Stimulated activated CD4-positive, alpha-beta T cell treated with anti-CD3 and anti-CD28 coated beads, Interleukin-1b, Interleukin-23, amount 100 ng/mL, for 1 hour (primary cell): ENCODE results near the gene VAMP2.

ENCODE experiments used
- DNase-seq, 2 donors: peaks; one replicate each; pipeline ENCODE4 v3.0.0-alpha.2; 2020; ENCODE audit warnings: low read depth in 2 of 2

Gene VAMP2, protein sequence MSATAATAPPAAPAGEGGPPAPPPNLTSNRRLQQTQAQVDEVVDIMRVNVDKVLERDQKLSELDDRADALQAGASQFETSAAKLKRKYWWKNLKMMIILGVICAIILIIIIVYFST

DNA sequence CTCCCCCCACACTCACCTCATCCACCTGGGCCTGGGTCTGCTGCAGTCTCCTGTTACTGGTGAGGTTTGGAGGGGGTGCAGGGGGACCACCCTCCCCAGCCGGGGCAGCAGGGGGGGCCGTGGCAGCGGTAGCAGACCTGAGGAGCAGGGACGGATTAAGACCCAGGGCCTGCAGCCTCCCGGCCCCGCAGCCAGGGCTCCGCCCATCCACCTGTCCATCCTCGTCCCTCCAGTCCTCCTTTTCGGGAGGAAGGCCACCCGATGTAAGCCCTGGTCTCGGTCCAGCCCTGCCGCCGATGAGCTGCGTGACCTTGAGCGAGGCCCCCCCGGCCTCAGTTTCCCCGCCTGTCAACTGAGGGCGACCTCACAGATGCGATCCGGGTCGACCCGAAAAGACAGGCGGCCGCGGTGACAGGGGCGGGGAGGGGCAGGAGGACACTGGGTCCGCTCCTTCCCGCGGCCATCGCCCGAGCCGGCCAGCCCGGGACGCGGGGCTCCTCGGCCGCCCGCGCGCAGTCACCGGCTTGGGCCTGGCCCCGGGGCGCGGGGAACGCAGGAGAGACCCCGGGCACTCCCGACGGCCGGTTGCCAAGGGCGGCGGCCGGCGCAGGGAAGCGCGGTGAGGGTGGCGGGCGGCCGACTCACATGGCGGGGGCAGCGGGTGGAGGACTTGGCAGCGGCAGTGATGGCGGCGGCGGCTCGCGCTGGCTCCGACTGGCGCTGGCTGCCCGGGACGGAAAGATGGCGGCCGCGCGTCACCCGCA lies at the start of gene VAMP2:
VAMP2 (minus strand) TSS at position 716 of the 764 bp plus-strand sequence; CDS start at position 647, 69 bp downstream.
- peak; percentile 62 to 63 for DNase-seq

DNA sequence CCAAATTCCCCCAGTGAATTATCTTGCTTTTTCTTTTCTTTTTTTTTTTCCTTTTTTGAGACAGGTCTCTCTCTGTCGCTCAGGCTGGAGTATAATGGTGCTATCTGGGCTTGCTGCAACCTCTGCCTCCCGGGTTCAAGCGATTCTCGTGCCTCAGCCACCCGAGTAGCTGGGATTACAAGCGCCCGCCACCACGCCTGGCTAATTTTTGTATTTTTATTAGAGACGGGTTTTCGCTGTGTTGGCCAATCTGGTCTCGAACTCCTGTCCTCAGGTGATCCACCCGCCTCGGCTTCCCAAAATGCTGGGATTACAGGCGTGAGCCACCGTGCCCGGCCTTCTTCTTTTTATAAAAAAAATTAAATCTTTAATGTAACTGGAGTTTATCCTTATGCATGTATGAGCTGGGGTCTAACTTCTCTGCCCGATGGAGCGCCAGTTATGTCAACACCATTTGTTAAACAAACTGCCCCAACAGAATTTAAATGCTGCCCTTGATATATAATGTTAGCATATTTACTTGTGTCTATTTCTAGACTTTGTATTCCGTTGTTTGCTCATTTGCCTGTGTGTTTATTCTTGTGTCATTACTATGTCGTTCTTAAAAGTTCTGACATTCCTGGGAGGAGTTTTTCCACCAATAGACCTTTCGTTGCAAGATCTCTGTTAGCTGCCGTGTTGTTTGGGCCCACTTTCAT lies 48.2 kb upstream of the VAMP2 start:
- no peak for DNase-seq

DNA sequence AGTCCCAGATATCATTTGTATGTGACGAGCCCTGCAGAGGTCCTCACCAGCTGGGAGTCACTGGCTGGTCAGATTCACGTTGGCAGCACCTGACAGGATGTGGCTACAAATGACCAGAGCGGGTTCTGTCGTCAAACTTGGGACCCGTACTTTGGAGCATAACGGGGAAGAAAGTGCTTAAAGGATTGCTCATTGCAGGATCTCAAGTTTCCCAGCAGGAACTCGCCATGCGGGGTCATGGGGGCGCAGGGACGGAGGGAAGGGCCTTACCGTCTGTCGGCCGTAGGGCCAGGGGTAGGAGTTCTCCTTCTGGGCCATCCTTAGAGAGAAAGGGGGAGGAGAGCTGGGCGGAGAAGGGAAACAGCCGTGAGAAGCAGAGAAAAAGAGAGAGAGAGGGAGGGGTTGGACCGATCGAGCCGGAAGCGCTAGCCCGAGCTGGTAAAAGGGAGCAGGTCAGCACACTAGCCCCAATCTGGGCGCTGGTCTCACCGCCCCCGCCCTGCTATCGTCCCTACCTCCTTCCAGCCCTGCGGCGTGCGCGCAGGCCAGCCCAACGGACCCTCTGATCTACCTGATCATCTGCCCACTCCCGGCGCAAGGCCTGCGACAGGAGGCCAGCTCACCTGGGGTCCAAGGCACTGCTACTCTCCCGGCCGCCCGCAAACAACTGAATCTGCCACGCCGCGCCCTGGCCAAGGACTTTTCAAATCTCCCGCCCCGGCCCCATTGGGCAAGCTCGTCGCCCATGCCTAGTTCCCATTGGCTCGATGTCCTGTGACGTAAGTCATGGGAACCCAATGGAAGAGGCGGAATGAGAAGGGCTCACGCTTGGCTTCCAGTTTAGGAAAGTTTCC lies 47.4 kb upstream of the VAMP2 start, which contains the start of gene AURKB:
AURKB (minus strand) TSS at position 669 of the 854 bp plus-strand sequence; CDS start at position 318, 351 bp downstream.
- peak; percentile 80 for DNase-seq

DNA sequence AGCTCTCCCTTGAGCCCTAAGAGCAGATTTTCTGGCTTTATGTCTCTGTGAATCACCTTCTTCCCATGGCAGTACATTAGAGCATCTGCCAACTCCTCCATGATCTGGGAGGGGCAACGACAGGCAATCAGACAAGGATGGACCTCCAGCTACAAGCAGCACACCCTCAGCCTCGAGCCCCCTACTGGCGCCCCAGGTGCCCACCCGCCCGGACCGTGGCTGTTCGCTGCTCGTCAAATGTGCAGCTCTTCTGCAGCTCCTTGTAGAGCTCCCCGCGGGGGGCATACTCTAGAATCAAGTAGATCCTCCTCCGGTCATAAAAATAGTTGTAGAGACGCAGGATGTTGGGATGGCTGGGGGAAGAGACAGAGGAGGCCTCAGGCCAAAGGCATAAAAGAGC lies 43.8 kb upstream of the VAMP2 start:
- no peak for DNase-seq

DNA sequence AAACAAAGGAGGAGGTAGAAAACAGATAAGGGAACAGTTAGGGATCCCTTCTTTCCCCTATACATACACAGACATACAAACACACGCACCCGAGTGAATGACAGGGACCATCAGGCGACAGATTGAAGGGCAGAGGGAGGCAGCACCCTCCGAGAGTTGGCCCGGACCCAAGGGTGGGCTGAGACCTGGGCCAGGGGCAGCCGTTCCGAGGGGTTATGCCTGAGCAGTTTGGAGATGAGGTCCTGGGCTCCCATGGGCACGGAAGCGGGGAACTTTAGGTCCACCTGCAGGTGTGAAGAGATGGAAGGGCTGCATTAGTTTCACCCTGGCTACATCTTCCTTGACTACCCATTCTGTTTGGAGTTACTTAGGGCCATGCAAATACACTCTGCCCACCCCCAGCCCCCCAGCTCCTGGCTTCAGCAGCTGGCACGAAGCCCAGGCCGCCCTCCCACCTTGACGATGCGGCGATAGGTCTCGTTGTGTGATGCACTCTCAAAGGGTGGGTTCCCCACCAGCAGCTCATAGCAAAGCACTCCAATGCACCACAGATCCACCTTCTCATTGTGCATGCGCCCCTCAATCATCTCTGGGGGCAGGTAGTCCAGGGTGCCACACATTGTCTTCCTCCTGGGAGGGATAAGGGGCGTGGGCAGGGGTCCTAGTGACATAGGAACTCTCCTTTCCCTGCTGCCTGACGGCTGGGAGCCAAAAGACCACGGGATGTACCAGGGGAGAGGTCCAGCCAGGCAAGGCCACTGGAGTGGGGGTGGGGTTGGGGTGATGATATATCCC lies 42.2 kb upstream of the VAMP2 start:
- DNase-seq = no peak

DNA sequence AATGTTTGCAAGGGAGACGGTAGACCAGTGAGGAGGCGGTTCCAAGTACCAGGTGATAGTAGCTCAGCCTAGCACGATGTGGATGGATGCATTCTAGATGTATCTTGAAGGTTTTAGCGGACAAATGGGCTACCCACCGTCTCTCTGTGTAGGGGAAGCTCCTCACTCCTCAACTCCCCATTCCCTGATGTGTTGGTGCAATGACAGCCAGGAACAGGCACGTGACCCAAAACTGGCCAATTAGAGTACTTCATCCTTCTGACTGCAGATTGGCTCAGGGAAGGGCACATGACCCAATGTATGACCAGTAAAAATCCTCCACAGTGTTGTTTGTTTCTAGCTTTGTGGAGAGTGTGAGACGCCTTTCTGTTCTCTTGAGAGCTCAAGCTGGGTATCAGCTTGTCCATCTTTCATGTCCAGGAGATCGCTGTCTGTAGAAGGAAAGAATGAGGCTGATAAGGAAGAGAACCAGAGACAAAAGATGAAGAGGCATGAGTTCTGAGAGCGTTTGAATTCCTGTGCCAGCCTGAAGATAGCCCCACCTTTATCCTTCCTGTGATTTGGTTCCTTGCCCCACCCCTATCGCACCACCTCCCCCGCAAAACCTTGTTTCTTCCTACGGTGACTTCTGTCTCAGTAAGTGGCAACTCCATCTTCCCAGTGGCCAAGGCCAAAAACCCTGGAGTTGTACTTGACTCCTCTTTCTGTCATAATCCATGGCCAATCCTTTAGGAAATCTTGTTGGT lies 29.5 kb upstream of the VAMP2 start:
- no peak for DNase-seq

DNA sequence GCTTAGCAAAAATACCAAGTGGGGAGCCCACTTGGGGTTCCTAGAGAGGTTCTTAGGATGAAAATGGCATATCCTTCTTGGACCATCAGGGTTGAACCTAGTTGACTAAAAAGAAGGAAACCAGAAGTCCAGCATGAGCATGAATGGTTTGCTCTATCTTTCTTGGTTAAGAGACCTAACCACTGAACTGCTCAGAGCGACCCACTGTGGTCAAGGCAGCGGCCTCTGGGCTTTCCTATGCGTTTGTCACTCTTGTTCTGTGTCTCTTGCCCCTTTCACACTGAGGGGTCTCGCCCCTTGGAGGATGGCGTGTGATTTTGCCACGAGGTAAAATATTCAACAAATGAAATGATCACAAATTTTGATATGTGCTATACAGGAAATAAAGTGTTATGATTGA lies 27.8 kb upstream of the VAMP2 start:
- no peak for DNase-seq

DNA sequence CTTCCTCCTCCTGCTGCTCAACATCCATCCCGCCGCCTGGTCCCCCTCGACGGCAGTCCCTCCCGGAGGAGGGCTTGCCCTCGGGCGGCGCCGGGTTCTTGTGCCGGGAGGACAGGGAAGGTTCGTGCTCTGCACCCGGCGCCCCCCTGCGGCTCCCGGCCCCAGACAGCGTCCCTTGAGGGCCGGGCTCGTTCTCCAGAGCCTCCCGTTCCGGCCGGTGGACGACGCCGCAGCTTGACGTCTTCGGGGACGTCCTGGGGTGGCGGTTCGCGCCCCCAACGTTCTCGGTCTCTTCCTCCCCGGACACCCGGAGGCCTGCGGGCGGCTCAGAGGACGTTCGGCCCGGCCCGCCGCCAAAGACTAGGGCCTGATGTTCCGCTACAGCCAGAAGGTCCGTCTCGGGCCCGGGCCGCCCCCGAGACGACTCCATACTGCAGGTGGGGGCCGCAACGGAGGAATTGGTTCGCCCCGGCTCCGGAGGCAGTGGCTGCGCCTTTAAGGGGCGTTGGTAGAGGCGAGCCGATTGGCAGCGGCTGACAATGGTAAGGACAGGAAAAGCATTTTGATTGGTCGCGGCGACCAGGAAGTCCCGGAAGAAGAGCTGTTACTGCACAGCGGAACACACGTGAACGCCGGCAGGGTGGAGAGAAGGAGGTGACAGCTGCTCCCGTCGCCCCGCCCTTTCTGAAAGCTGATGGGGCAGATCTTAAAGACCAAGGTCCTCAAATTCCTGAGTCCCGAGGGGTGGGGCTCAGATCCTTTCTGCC lies 27.1 kb upstream of the VAMP2 start, which contains the start of gene BORCS6:
BORCS6 (minus strand) TSS at position 470 of the 767 bp plus-strand sequence; CDS start at position 430, 40 bp downstream.
- peak; percentile 74 to 85 for DNase-seq

DNA sequence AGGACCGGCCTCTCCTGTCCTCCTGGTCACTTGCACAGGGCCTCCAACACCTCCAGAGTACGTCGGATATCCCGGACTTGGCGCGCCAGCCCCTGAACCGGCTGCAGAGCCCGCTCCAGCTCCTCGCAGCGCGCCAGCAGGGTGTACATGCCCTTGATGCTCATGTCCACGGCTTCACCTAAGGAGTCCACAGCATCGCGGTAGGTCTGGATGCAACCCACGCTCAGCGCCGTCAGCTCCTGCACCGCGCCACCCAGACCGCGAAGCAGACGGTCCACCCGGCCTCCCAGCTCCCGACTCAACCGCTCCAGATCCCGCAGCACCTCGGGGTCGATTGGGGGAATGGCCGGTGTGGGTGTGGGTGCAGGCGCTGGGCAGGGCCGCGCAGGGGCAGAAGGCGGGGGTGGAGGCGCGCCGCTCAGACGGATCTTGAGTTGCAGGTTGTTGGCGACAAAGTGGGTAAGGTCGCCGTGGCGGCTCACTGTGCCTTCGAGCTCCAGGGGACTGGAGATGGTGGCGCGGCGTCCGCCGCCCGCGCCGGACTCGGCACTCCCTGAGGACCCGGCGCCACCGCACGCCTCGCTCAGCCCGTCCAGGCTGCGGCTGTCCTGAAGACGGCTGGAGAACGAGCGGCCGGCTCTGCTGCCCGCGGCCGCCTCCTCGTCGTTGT lies 26.4 kb upstream of the VAMP2 start:
- no peak for DNase-seq

DNA sequence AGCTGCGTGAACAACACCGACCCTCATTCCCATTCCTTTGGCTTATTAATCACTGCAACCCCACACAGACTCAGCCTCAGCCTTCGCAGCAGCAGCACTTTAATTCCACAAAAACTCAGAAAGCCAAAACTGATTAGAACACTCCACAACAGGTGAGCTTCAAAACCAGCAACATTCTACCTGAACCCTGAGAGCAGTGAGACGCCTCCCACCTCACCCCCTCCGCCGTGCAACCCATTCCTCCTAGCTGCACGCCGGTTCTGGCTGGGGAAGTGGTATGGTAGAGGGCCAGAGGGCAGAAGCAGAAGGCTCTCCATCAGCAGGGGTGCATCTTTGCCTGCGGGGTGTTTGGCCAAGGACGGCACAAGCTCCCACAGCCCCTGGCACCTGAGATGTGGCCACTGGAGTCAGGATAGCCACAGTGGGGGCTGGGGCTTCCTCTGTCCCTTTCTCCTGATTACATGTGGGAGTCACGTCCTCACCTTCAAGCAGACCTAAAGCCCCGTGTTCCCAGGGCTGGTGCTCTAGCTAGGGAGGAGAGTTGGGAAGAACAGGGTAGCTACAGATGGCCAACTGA lies 25.6 kb upstream of the VAMP2 start:
- no peak for DNase-seq

DNA sequence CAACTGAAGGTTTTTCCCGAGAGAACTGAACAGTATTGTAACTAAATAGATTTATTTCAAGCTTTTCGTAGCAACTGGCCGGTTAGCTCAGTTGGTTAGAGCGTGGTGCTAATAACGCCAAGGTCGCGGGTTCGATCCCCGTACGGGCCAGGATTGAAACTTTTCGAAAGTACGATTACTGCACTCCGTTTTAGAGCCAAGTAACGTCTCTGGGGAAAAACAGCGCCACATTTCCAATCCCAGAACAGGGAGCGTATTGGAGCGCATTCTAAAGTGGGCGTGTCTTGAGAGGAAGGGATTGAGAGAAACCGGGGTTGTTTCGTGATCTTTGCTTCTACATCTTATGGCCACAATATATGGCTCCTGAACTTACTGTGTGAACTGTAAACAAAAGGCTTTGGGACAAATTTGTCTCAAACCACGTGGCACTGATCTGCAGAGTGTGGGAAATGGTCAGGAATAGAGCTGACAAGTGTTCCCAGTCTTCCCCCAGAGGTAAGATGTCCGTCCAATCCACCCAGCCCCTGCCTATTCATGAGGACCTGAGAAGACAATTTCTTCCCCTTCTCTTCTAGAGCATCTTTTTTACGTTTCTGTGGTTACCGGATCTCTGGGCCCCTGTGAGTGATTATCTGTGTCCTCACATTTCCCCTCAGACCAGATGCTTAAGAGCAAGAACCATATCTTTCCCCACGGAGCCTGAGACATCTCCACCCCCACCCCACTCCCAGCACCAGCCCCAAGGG lies 24.9 kb upstream of the VAMP2 start:
- DNase-seq = peak; percentile 72 to 88

DNA sequence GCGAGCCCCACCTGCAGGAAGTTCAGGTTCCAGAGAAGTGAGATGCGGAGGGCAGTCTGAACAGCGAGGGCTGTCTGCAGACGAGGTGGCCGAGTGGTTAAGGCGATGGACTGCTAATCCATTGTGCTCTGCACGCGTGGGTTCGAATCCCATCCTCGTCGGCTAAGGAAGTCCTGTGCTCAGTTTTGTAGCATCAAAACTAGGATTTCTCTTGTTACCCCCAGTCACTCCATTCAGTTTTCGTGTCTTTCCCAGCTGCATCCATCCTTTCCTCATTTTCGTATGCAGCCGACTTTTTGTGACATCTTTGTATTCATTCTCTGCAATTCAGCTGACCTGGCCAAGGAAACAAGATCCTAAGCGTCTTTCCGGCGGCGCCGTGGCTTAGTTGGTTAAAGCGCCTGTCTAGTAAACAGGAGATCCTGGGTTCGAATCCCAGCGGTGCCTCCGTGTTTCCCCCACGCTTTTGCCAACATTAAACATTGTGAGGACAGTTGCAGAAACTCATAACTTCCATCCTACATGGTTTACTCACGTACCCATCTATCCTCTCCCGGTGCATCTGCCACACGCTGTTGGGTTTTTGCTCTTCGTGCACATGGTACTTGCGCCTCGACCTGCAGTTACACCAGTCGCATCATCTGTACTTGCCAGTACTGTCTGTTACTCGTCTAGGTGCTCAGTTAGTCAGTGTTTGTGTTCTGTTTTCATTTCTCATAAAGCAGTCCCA lies 24.2 kb upstream of the VAMP2 start:
- DNase-seq = peak; percentile 78 to 92

DNA sequence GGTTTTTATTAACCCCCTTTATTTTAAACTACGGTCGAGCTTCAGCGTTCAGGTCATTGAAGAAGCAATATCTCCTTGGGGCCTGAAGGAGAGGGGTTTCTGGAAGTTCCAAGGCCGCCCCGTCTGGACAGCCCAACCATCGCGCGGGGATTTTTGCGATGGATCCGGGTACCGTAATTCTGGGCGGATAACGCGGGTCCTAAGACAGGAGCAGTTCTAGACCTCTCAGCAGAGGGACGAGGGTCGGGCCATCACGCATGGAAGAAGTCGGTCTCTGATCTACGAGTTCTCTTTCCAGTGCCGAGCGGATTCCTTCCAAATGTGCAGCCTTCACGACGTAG lies 23.7 kb upstream of the VAMP2 start:
- DNase-seq = no peak

DNA sequence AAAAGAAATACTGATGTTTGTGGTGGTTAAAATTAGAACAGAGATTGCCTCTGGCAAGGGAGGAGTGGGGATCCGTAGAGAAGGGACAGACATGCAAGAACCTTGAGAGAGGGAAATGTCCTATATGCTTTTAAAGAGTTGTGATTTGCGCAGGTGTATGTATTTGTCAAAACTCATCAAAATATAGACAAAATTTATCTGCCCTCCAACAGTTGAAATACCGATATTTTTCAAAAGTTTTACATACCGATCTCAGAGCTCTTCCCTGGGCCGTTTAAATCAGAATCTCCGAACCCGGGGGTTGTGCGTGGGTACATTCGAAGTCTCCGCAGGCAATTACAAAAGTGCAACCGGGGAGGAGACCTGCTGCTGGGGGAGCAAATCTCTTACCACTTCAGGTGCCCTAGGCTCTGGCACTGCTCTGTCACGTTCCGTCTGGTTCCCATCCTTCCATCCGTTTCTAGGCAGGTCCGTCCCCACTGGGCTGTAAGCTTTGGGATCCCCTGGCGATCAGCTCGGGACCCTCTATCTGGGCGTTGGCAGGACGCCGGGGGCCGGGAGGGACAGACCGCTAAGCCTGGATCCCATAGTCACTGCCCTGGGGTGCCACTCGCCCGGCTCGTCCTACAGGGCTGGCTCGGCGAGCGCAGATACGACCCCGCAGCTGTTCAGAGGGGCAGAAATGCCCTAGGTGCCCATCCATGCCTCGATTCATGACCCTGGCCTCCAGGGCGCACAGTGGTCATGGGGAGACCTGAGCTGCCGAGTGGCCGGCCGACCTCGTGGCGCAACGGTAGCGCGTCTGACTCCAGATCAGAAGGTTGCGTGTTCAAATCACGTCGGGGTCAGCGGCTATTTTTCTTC lies 23.1 kb upstream of the VAMP2 start:
- DNase-seq = peak; percentile 84 to 95

DNA sequence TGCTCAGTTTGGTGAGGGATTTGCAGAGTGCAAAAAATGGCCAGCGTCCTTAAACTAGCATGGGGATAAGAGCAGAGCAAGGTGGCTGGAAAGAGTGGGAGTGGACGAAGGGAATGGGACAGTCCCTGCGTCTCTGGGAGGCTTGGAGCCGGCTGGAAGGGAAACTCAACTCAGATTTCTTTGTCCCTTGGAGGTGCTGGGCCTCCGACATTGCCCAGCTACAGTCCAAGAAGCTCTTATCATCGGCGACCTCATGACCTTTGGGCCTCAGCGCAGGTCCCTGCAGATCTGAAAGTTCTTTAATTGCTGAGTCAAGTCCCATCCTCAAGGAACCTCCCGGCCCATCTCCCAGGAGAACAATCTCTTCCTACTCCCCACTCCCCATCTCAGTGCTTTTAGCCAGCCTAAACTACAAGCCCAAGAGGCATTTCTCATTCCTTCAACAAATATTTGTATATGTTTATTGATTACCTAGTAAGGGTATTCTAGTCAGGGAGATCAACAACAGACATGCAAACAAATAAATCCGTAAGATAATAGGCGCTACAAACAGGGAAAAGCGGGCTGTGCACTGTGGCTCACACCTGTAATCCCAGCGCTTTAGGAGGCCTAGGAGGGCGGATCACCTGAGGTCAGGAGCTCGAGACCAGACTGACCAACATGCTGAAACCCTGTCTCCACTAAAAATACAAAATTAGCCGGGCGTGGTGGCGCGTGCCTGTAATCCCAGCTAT lies 14.4 kb upstream of the VAMP2 start:
- DNase-seq = no peak
